22Rv1 (cell line): Measurements from ENCODE around the gene MAGI1.

ENCODE experiments used
- H3K27ac ChIP-seq: fragments of 450-650 bp; 2 replicates; pipeline ENCODE4 v1.5.1; 2017
- ZFX ChIP-seq: fragments of 450-650 bp; IDR thresholded peaks from 2 replicates; pipeline ENCODE4 v1.6.1; 2017; ENCODE audit warnings: antibody characterized with exemption, borderline replicate concordance
- TF ChIP-seq, protein P1 (sequence below): fragments of 450-650 bp; IDR thresholded peaks from 2 replicates; pipeline ENCODE4 v1.5.1; 2017; ENCODE audit warnings: mild to moderate bottlenecking

The MAGI1 gene

GRCh38 chr3:65767551-65767950 is 271.2 kb downstream of the MAGI1 start:
- TF ChIP-seq, protein P1, sequence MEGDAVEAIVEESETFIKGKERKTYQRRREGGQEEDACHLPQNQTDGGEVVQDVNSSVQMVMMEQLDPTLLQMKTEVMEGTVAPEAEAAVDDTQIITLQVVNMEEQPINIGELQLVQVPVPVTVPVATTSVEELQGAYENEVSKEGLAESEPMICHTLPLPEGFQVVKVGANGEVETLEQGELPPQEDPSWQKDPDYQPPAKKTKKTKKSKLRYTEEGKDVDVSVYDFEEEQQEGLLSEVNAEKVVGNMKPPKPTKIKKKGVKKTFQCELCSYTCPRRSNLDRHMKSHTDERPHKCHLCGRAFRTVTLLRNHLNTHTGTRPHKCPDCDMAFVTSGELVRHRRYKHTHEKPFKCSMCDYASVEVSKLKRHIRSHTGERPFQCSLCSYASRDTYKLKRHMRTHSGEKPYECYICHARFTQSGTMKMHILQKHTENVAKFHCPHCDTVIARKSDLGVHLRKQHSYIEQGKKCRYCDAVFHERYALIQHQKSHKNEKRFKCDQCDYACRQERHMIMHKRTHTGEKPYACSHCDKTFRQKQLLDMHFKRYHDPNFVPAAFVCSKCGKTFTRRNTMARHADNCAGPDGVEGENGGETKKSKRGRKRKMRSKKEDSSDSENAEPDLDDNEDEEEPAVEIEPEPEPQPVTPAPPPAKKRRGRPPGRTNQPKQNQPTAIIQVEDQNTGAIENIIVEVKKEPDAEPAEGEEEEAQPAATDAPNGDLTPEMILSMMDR: no peak
- TF ChIP-seq ZFX: no peak
- H3K27ac ChIP-seq: no peak overlapping the region

- TF ChIP-seq ZFX: no peak
- TF ChIP-seq, protein P1: no peak
- H3K27ac ChIP-seq: no peak overlapping the region
These were observed 276.5 kb downstream of the MAGI1 start for GRCh38 chr3:65762235-65762580.

GRCh38 chr3:65761446-65762234 is 277.1 kb downstream of the MAGI1 start:
- TF ChIP-seq, protein P1: no peak
- no peak for TF ChIP-seq ZFX
- no peak overlapping the region for H3K27ac ChIP-seq

GRCh38 chr3:65758876-65759598 is 279.7 kb downstream of the MAGI1 start:
- H3K27ac ChIP-seq: no peak overlapping the region
- no peak for TF ChIP-seq ZFX
- TF ChIP-seq, protein P1: no peak

GRCh38 chr3:65758438-65758837 is 280.3 kb downstream of the MAGI1 start:
- no peak overlapping the region for H3K27ac ChIP-seq
- TF ChIP-seq, protein P1: no peak
- TF ChIP-seq ZFX: no peak

GRCh38 chr3:65752636-65753035 is 286.1 kb downstream of the MAGI1 start:
- no peak overlapping the region for H3K27ac ChIP-seq
- TF ChIP-seq, protein P1: no peak
- no peak for TF ChIP-seq ZFX

DNA sequence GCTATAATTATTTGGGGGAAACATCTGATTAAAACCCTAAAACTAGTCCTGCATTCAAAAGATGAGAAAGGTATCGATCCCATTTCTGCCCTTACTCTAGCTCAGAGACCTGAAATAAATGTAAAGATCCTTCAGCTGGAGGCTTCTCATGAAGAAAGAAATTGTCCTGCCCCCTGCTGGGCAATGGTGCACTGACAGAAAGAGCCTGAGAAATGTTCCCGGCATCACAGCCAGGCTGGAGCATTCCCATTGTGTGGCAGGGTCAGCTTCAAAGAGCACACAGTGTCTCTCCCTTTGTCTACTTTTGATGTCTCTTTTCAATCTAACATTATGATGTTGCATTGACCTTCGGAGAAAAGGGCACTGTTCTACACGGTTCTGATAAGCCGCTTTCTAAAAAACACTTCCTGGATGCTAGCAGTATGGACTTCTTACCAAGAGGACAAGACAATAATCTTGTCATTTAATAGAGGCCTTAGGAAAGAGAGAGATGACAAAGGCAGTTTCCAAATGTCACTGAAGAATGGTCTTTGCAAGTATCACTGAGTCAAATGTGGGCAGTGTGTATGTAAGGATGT is 287.5 kb downstream of the MAGI1 start:
- no peak for TF ChIP-seq ZFX
- TF ChIP-seq, protein P1: peak; percentile 86
- H3K27ac ChIP-seq: no peak overlapping the region
